Endothelial cell of umbilical vein (primary cell): ENCODE data around the gene TRAPPC3. TPM values are rescaled to one million over a fixed set of nuclear protein-coding genes. Genes with fewer than 3 reads are reported as not detected.

ENCODE experiments used
- BruUV-seq: library from RNA; stranded (reverse); fragments of 400-500 nt; replicated peaks from 2 replicates; lab custom pipeline; 2021; lab: Mats Ljungman, UMichigan
- CTCF ChIA-PET: fragments of 300-600, 350-600 bp; sonication (Branson Sonifier 250); formaldehyde crosslinking; loops from one replicate; lab custom pipeline; 2021; ENCODE audit warnings: antibody characterized with exemption, inconsistent platforms; lab: Charles Lee
- POLR2A ChIA-PET: fragments of 300-600, 350-600 bp; sonication (Branson Sonifier 250); formaldehyde crosslinking; loops from one replicate; lab custom pipeline; 2021; ENCODE audit warnings: antibody characterized with exemption, inconsistent platforms; lab: Charles Lee
- DNase-seq: peaks from one replicate; pipeline ENCODE4 v3.0.0-alpha.2; 2011; ENCODE audit warnings: low read depth, low spot score
- FAIRE-seq: peaks from 2 replicates; lab custom pipeline; 2011; peaks lifted over from hg19 to GRCh38; lab: Jason Lieb, UNC
- H2AFZ ChIP-seq: 2 replicates; pipeline ENCODE4 v1.6.0; 2012; ENCODE audit warnings: low read depth, low read length, control low read depth, inconsistent platforms
- H3K27ac ChIP-seq: 2 replicates; pipeline ENCODE4 v1.5.1; 2011; ENCODE audit warnings: low read depth, mild to moderate bottlenecking, control low read depth, low read length, moderate library complexity; ENCODE audit not compliant: insufficient read depth
- H3K27me3 ChIP-seq, 2 experiments: 2 replicates each; pipeline versions ENCODE4 v1.6.0 to v1.6.1; 2011; ENCODE audit warnings: low read length in 2 of 2, mixed read lengths in 1 of 2; ENCODE audit not compliant: control insufficient read depth in 2 of 2, insufficient read depth in 2 of 2
- H3K36me3 ChIP-seq, 2 experiments: 2 replicates in 1 of 2; 3 replicates in 1 of 2; pipeline ENCODE4 v1.5.1; 2011; ENCODE audit warnings: low read length in 2 of 2, mild to moderate bottlenecking in 1 of 2, moderate library complexity in 1 of 2; ENCODE audit not compliant: control insufficient read depth in 2 of 2, insufficient read depth in 2 of 2; ENCODE audit errors: extremely low read depth in 1 of 2
- H3K4me1 ChIP-seq: 3 replicates; pipeline ENCODE4 v1.5.1; 2011; ENCODE audit warnings: mild to moderate bottlenecking, low read length; ENCODE audit not compliant: control insufficient read depth, insufficient read depth; ENCODE audit errors: extremely low read depth
- H3K4me2 ChIP-seq: 2 replicates; pipeline ENCODE4 v1.6.1; 2011; ENCODE audit warnings: low read length, control low read depth, mixed read lengths; ENCODE audit not compliant: insufficient read depth
- H3K4me3 ChIP-seq, 3 experiments: fragments of 200-600 bp in 1 of 3; sonication (generic), shearing (Covaris generic) in 1 of 3; replicated peaks in 1 of 3; 2 replicates each; pipeline ENCODE4 v1.5.1; 2011 to 2016; ENCODE audit warnings: control low read depth in 3 of 3, low read length in 3 of 3, mild to moderate bottlenecking in 2 of 3, inconsistent platforms in 1 of 3, low read depth in 1 of 3, moderate library complexity in 1 of 3; ENCODE audit not compliant: insufficient read depth in 1 of 3
- H3K79me2 ChIP-seq: 2 replicates; pipeline ENCODE4 v1.6.0; 2012; ENCODE audit warnings: low read length, inconsistent platforms; ENCODE audit not compliant: control insufficient read depth, insufficient read depth
- H3K9ac ChIP-seq: replicated peaks from 2 replicates; pipeline ENCODE3; 2011; ENCODE audit warnings: low read length, control low read depth; ENCODE audit not compliant: insufficient read depth; ENCODE audit errors: extremely low read depth
- H3K9me1 ChIP-seq: replicated peaks from 3 replicates; pipeline ENCODE4 v1.6.0; 2011; ENCODE audit warnings: mild to moderate bottlenecking, low read length; ENCODE audit not compliant: control insufficient read depth, insufficient read depth; ENCODE audit errors: extremely low read depth
- H3K9me3 ChIP-seq: replicated peaks from 2 replicates; pipeline ENCODE4 v1.5.1; 2012; ENCODE audit warnings: low read length, inconsistent platforms; ENCODE audit not compliant: control insufficient read depth, insufficient read depth
- H4K20me1 ChIP-seq: replicated peaks from 2 replicates; pipeline ENCODE3; 2011; ENCODE audit warnings: mild to moderate bottlenecking, low read length; ENCODE audit not compliant: control insufficient read depth, insufficient read depth; ENCODE audit errors: extremely low read depth
- EZH2 ChIP-seq: IDR thresholded peaks from 2 replicates; pipeline ENCODE4 v1.6.1; 2012; ENCODE audit warnings: borderline replicate concordance, low read depth, mild to moderate bottlenecking, moderate library complexity, low read length, inconsistent platforms; ENCODE audit not compliant: severe bottlenecking
- FOS ChIP-seq: IDR thresholded peaks from 2 replicates; pipeline ENCODE4 v1.6.1; 2011; ENCODE audit warnings: mild to moderate bottlenecking, low read length, moderate library complexity, borderline replicate concordance; ENCODE audit not compliant: insufficient read depth
- GATA2 ChIP-seq: IDR thresholded peaks from 2 replicates; pipeline ENCODE4 v1.7.0; 2011; ENCODE audit warnings: low read depth, mild to moderate bottlenecking, moderate library complexity, mixed read lengths, low read length; ENCODE audit not compliant: insufficient read length, insufficient read depth
- JUN ChIP-seq: IDR thresholded peaks from 2 replicates; pipeline ENCODE4 v1.6.1; 2011; ENCODE audit warnings: borderline replicate concordance, low read depth; ENCODE audit not compliant: insufficient read length, insufficient read depth
- MYC ChIP-seq: IDR thresholded peaks from one replicate; pipeline ENCODE4 v1.6.1; 2011; ENCODE audit warnings: mild to moderate bottlenecking, low read depth, low read length
- POLR2A ChIP-seq: IDR thresholded peaks from 2 replicates; pipeline ENCODE4 v1.6.1; 2012; ENCODE audit warnings: low read depth, mild to moderate bottlenecking, control low read depth, low read length
- POLR2AphosphoS5 ChIP-seq: IDR thresholded peaks from 2 replicates; pipeline ENCODE4 v1.6.1; 2012; ENCODE audit warnings: low read depth, mild to moderate bottlenecking, control low read depth, low read length, moderate library complexity; ENCODE audit not compliant: insufficient read depth
- dilution Hi-C: fragments of 300-500 bp; cut with MboI; formaldehyde crosslinking; loops from one replicate; pipeline ENCODE4 v1.15.0; 2019; ENCODE audit warnings: low sequenced_read_pairs; ENCODE audit not compliant: extremely low pct_ligation_motif_present
- intact Hi-C: fragments of 100-400 bp; cut with micrococcal nuclease; formaldehyde crosslinking; loops from one replicate; pipeline ENCODE4 v1.10.0; 2022
- polyA plus RNA-seq, 4 experiments: library from polyadenylated mRNA; depleted of rRNA in 3 of 4; stranded (reverse) in 3 of 4; unstranded in 1 of 4; fragments of >200 nt; gene quantifications; 2 replicates each; pipeline versions ENCODE4 v1.2.1 to v1.2.3, GENCODE V29; 2011 to 2012; ENCODE audit warnings: missing spikeins in 1 of 4
- total RNA-seq: library from RNA; stranded (reverse); gene quantifications from 2 replicates; pipeline ENCODE4 v1.2.3, GENCODE V29; 2021
- TF ChIP-seq, protein P1 (sequence below), 2 donors: IDR thresholded peaks; 1 replicate in 1 of 2; 2 replicates in 1 of 2; pipeline ENCODE4 v1.5.1; 2011; ENCODE audit warnings: low read length in 2 of 2, mild to moderate bottlenecking in 2 of 2, moderate library complexity in 2 of 2, control low read depth in 1 of 2, inconsistent platforms in 1 of 2, low read depth in 1 of 2; ENCODE audit not compliant: insufficient read depth in 1 of 2; ENCODE audit errors: extremely low read depth in 1 of 2
- TF ChIP-seq, protein P2 (sequence below): IDR thresholded peaks from 2 replicates; pipeline ENCODE4 v1.6.1; 2011; ENCODE audit not compliant: insufficient read depth, insufficient read length

TRAPPC3 gene
- total and polyA plus RNA-seq, 2 donors (not counting 3 experiments of a cell fraction or from before 2014, with no cell fraction given), result 93.4 to 125 TPM

DNA sequence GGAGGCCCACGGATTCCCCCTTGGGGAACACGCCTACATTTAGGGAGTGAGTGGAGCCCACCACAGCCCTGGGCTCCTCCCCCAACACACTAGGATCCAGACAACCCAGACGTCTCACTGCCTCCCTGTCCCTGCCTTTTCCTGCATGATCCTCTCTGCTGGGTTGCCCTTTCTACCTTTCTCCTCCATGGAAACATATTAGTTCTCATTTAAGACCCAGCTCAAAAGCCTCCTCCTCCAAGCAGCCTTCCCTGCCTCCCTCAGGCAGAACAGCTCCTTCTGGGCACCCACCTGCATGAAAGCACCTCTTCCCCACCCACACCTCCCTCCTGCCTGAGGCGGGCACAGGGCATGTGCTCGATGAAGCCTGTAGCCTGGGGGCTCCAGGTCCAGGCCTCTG, 34.9 kb downstream of the TRAPPC3 start:
- Histone ChIP-seq H3K79me2 (no peaks in the 10 kb centered on the region), H3K9me1 (no peaks in the 10 kb centered on the region), H4K20me1 (no peaks in the 10 kb centered on the region), H2AFZ (no peak overlapping the region), H3K4me2 (no peak overlapping the region), H3K27me3 (no peaks in the 10 kb centered on the region), H3K4me3 (no peak overlapping the region), H3K9ac (no peak overlapping the region), H3K9me3 (no peaks in the 10 kb centered on the region), H3K4me1 (no peaks in the 10 kb centered on the region), H3K36me3 (no peaks in the 10 kb centered on the region), H3K27ac (no peak overlapping the region)
- ChIA-PET CTCF (interaction anchor here (1.5 to 2.4 kb wide), 2 partner anchors 9 to 21 kb away, joined by 6 to 10 read pairs; no protein-coding TSS in a partner anchor), POLR2A (no interaction called here)
- BruUV-seq, result no TSS peak
- DNase-seq (no peak), FAIRE-seq (no peak)
- intact Hi-C loops (no loop called here), dilution Hi-C loops (no loop called here)
- no peak for TF ChIP-seq FOS
- TF ChIP-seq JUN, result no peak
- TF ChIP-seq GATA2, result no peak
- no peak for TF ChIP-seq EZH2
- TF ChIP-seq, protein P1, sequence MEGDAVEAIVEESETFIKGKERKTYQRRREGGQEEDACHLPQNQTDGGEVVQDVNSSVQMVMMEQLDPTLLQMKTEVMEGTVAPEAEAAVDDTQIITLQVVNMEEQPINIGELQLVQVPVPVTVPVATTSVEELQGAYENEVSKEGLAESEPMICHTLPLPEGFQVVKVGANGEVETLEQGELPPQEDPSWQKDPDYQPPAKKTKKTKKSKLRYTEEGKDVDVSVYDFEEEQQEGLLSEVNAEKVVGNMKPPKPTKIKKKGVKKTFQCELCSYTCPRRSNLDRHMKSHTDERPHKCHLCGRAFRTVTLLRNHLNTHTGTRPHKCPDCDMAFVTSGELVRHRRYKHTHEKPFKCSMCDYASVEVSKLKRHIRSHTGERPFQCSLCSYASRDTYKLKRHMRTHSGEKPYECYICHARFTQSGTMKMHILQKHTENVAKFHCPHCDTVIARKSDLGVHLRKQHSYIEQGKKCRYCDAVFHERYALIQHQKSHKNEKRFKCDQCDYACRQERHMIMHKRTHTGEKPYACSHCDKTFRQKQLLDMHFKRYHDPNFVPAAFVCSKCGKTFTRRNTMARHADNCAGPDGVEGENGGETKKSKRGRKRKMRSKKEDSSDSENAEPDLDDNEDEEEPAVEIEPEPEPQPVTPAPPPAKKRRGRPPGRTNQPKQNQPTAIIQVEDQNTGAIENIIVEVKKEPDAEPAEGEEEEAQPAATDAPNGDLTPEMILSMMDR (IDR thresholded peaks at IDR 0.05; ENCODE audit: extremely low read depth in 1 of 2, insufficient read depth in 1 of 2, low read depth in 1 of 2, low read length in 2 of 2), result no peak
- no peak for TF ChIP-seq MYC
- TF ChIP-seq POLR2A, result no peak
- no peak for TF ChIP-seq POLR2AphosphoS5
- TF ChIP-seq, protein P2, sequence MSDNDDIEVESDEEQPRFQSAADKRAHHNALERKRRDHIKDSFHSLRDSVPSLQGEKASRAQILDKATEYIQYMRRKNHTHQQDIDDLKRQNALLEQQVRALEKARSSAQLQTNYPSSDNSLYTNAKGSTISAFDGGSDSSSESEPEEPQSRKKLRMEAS, result no peak
